Activated CD4-positive, alpha-beta T cell treated with anti-CD3 and anti-CD28 coated beads for 1 hour (primary cell): ENCODE measurements around the gene KIRREL3.

ENCODE experiments used
- DNase-seq: peaks from one replicate; pipeline ENCODE4 v3.0.0-alpha.2; 2020

KIRREL3 gene

GRCh38 chr11:126592496-126593410, 407.8 kb downstream of the KIRREL3 start:
- no peak for DNase-seq

- DNase-seq, result no peak
Measured at GRCh38 chr11:126591966-126592489, 408.5 kb downstream of the KIRREL3 start.

GRCh38 chr11:126589492-126589803, 411.1 kb downstream of the KIRREL3 start:
- DNase-seq, result no peak

- no peak for DNase-seq
Measured at GRCh38 chr11:126588630-126589491, 411.7 kb downstream of the KIRREL3 start.

- no peak for DNase-seq
Measured at GRCh38 chr11:126587541-126587940, 413.0 kb downstream of the KIRREL3 start.

GRCh38 chr11:126585774-126586491, 414.6 kb downstream of the KIRREL3 start:
- DNase-seq, result no peak

GRCh38 chr11:126585388-126585773, 415.2 kb downstream of the KIRREL3 start:
- no peak for DNase-seq

- DNase-seq, result no peak
Measured at GRCh38 chr11:126583594-126584427, 416.8 kb downstream of the KIRREL3 start.

- no peak for DNase-seq
Measured at GRCh38 chr11:126583101-126583500, 417.5 kb downstream of the KIRREL3 start.

GRCh38 chr11:126581871-126582648, 418.5 kb downstream of the KIRREL3 start:
- no peak for DNase-seq

GRCh38 chr11:126578426-126578825, 422.1 kb downstream of the KIRREL3 start:
- DNase-seq, result no peak

- no peak for DNase-seq
Measured at GRCh38 chr11:126578021-126578420, 422.5 kb downstream of the KIRREL3 start.

- no peak for DNase-seq
Measured at GRCh38 chr11:126575849-126576248, 424.7 kb downstream of the KIRREL3 start.

- no peak for DNase-seq
Measured at GRCh38 chr11:126573325-126573978, 427.1 kb downstream of the KIRREL3 start.

GRCh38 chr11:126570489-126570888, 430.1 kb downstream of the KIRREL3 start:
- no peak for DNase-seq

GRCh38 chr11:126567419-126567818, 433.2 kb downstream of the KIRREL3 start:
- no peak for DNase-seq

- DNase-seq, result no peak
Measured at GRCh38 chr11:126564566-126564965, 436.0 kb downstream of the KIRREL3 start.

- DNase-seq, result no peak
Measured at GRCh38 chr11:126561327-126561893, 439.2 kb downstream of the KIRREL3 start.

GRCh38 chr11:126560221-126560620, 440.3 kb downstream of the KIRREL3 start:
- DNase-seq, result no peak
